Measurements from ENCODE around the gene ME3.
"Not testable (repeated sequence)": the region's sequence is repeated elsewhere in the genome, so short reads cannot be mapped to it uniquely, and the experiment has no call there.

The ME3 gene

GRCh38 chr11:86580535-86580934 is 91.9 kb downstream of the ME3 start:
- DNase-seq, result no peak

- DNase-seq, result no peak
Measured at GRCh38 chr11:86579406-86579731, 93.0 kb downstream of the ME3 start.

GRCh38 chr11:86578727-86579405 is 93.5 kb downstream of the ME3 start:
- no peak for DNase-seq

- no peak for DNase-seq
Measured at GRCh38 chr11:86577644-86578636, 94.5 kb downstream of the ME3 start.

GRCh38 chr11:86576946-86577624 is 95.3 kb downstream of the ME3 start:
- DNase-seq, result no peak

GRCh38 chr11:86575927-86576326 is 96.5 kb downstream of the ME3 start:
- no peak for DNase-seq

GRCh38 chr11:86575208-86575855 is 97.1 kb downstream of the ME3 start:
- DNase-seq, result no peak

GRCh38 chr11:86574493-86575207 is 97.8 kb downstream of the ME3 start:
- DNase-seq, result no peak

- DNase-seq, result peak in 1 of 4 experiments; percentile 7
Measured at GRCh38 chr11:86571273-86571948, 101.0 kb downstream of the ME3 start.

- DNase-seq, result no peak
Measured at GRCh38 chr11:86570451-86570850, 102.0 kb downstream of the ME3 start.

GRCh38 chr11:86570020-86570419 is 102.4 kb downstream of the ME3 start:
- DNase-seq, result no peak

GRCh38 chr11:86569109-86569508 is 103.3 kb downstream of the ME3 start:
- DNase-seq, result no peak

- DNase-seq, result no peak
Measured at GRCh38 chr11:86565801-86566312, 106.6 kb downstream of the ME3 start.

- no peak for DNase-seq
Measured at GRCh38 chr11:86565388-86565787, 107.0 kb downstream of the ME3 start.

GRCh38 chr11:86562842-86563241 is 109.6 kb downstream of the ME3 start:
- not testable (repeated sequence) for DNase-seq

GRCh38 chr11:86559311-86559945 is 113.0 kb downstream of the ME3 start:
- DNase-seq, result no peak

- DNase-seq, result no peak
Measured at GRCh38 chr11:86558841-86559240, 113.6 kb downstream of the ME3 start.

- DNase-seq, result no peak
Measured at GRCh38 chr11:86558207-86558606, 114.2 kb downstream of the ME3 start.

GRCh38 chr11:86555866-86556265 is 116.5 kb downstream of the ME3 start:
- no peak for DNase-seq

- no peak for DNase-seq
Measured at GRCh38 chr11:86555401-86555800, 117.0 kb downstream of the ME3 start.

- DNase-seq, result no peak
Measured at GRCh38 chr11:86553265-86553664, 119.2 kb downstream of the ME3 start.
